Right lobe of liver (tissue), 6 donors: Measurements from ENCODE around the gene ZEB1. TPM values are rescaled to one million over a fixed set of nuclear protein-coding genes. Genes with fewer than 3 reads are reported as not detected.

Source experiments
- ATAC-seq, 4 donors: fragments of 200-7000 bp; cut with Tn5 transposase; one replicate each; pipeline ENCODE4 v1.9.1; 2020; ENCODE audit warnings: mild to moderate bottlenecking in 4 of 4, moderate library complexity in 4 of 4
- DNase-seq, 3 donors: peaks; one replicate each; pipeline ENCODE4 v3.0.0-alpha.2; 2020
- H3K27ac ChIP-seq, 3 donors: fragments of 200-600 bp; one replicate each; pipeline ENCODE4 v1.8.0; 2022
- H3K27me3 ChIP-seq, 2 donors: fragments of 200-600 bp; one replicate each; pipeline ENCODE4 v1.8.0; 2022
- H3K36me3 ChIP-seq, 4 donors: fragments of 200-600 bp; sonication (generic) in 1 of 4; one replicate each; pipeline versions ENCODE4 v1.5.1 to v1.8.0; 2017 to 2022; ENCODE audit warnings: control low read depth in 1 of 4
- H3K4me1 ChIP-seq, 4 donors: fragments of 200-600 bp; sonication (generic) in 1 of 4; one replicate each; pipeline versions ENCODE4 v1.5.1 to v1.8.0; 2017 to 2022; ENCODE audit warnings: control low read depth in 1 of 4
- H3K4me3 ChIP-seq, 3 donors: fragments of 200-600 bp; one replicate each; pipeline ENCODE4 v1.8.0; 2022
- H3K9me3 ChIP-seq, 4 donors: fragments of 200-600 bp; sonication (generic) in 1 of 4; one replicate each; pipeline versions ENCODE4 v1.5.1 to v1.8.0; 2017 to 2022; ENCODE audit warnings: control low read depth in 1 of 4
- CTCF ChIP-seq, 4 donors: fragments of 200-600 bp in 3 of 4; fragments of 450-650 bp in 1 of 4; IDR thresholded peaks; one replicate each; pipeline versions ENCODE4 v1.5.1 to v1.8.0; 2016 to 2022; ENCODE audit warnings: antibody characterized with exemption in 4 of 4, mild to moderate bottlenecking in 2 of 4
- POLR2A ChIP-seq: fragments of 450-650 bp; IDR thresholded peaks from one replicate; pipeline ENCODE4 v1.6.1; 2017; ENCODE audit warnings: antibody characterized with exemption, mild to moderate bottlenecking
- WGBS: methylation state at CpG from one replicate; pipeline ENCODE4 v1.1.6; 2018; ENCODE audit warnings: low coverage, low lambda C conversion rate; ENCODE audit not compliant: insufficient coverage; ENCODE audit errors: missing lambda C conversion rate; 5-methylcytosine and 5-hydroxymethylcytosine counted together
- intact Hi-C, 2 donors: fragments of 100-400 bp; cut with DNase I; formaldehyde crosslinking; loops; one replicate each; pipeline versions ENCODE4 v1.11.2 to v1.14.1; 2022
- total RNA-seq, 6 experiments: library from RNA; depleted of rRNA in 2 of 6; stranded (reverse); fragments of >200 nt in 2 of 6; fragmentation: NEBNext Ultra II Directional in 3 of 6; extraction: Animal tissue kit (Norgen Biotek cat#: 25700) in 3 of 6; gene quantifications; one replicate each; pipeline versions ENCODE4 v1.1.0 to v1.2.4, GENCODE V29; 2016 to 2023
- donor health status: DM: no; HTN: yes; CAD: no.
- donor health status: DM: no; HTN: no; CAD: no.
- donor health status: DM: no; HTN: no; CAD: no.
- donor health status: DM: no; HTN: yes; CAD: no.
- donor health status: DM: no; HTN: yes; CAD: no.

The ZEB1 gene
- total RNA-seq, 6 experiments from 2014 or later = 10.0 to 17.6 (median 13.6) TPM

- intact Hi-C loops = no loop called here
- H3K4me1 ChIP-seq = no peaks in the 10 kb centered on the region
- no peak overlapping the region for H3K4me3 ChIP-seq
- DNase-seq (no peak), ATAC-seq (no peak)
- no peak overlapping the region for H3K27ac ChIP-seq
- H3K36me3 ChIP-seq = peaks cover 0 to 8% (median 0%) of the 10 kb centered on the region in 4 donors
- no peaks in the 10 kb centered on the region for H3K27me3 ChIP-seq
- peaks cover 0 to 18% (median 4%) of the 10 kb centered on the region in 4 donors for H3K9me3 ChIP-seq
- no peak for TF ChIP-seq CTCF (IDR thresholded peaks at IDR 0.05)
- TF ChIP-seq POLR2A = no peak
These were observed 191.0 kb downstream of the ZEB1 start for GRCh38 chr10:31509989-31510388.

- H3K27me3 ChIP-seq = no peaks in the 10 kb centered on the region
- peaks cover 0 to 9% (median 0%) of the 10 kb centered on the region in 4 donors for H3K36me3 ChIP-seq
- H3K27ac ChIP-seq = no peak overlapping the region
- no peak overlapping the region for H3K4me3 ChIP-seq
- no peak for ATAC-seq
- no peaks in the 10 kb centered on the region for H3K4me1 ChIP-seq
- WGBS = 72% methylated on average over 2 of the region's 2 CpGs
- DNase-seq = no peak
- intact Hi-C loops = no loop called here
- no peak for TF ChIP-seq CTCF (IDR thresholded peaks at IDR 0.05)
- TF ChIP-seq POLR2A = no peak
- no peaks in the 10 kb centered on the region for H3K9me3 ChIP-seq
These were observed 196.1 kb downstream of the ZEB1 start for GRCh38 chr10:31515116-31515515.

GRCh38 chr10:31515819-31516402 is 196.9 kb downstream of the ZEB1 start:
- Histone ChIP-seq H3K4me1 (no peaks in the 10 kb centered on the region), H3K27ac (no peak overlapping the region), H3K9me3 (no peaks in the 10 kb centered on the region), H3K36me3 (peaks cover 0 to 16% (median 0%) of the 10 kb centered on the region in 4 donors), H3K4me3 (no peak overlapping the region), H3K27me3 (no peaks in the 10 kb centered on the region)
- ATAC-seq = no peak
- intact Hi-C loops = no loop called here
- TF ChIP-seq CTCF (IDR thresholded peaks at IDR 0.05) (no peak), POLR2A (no peak)
- no peak for DNase-seq

GRCh38 chr10:31520986-31521831 is 202.2 kb downstream of the ZEB1 start:
- no peak for TF ChIP-seq CTCF (IDR thresholded peaks at IDR 0.05)
- TF ChIP-seq POLR2A = no peak
- intact Hi-C loops = no loop called here
- H3K4me1 ChIP-seq = no peaks in the 10 kb centered on the region

More at GRCh38 chr10:31520986-31521831, 202.2 kb downstream of the ZEB1 start:
- Histone ChIP-seq H3K4me3 (no peak overlapping the region), H3K9me3 (no peaks in the 10 kb centered on the region), H3K27me3 (no peaks in the 10 kb centered on the region), H3K36me3 (peaks cover 0 to 27% (median 6%) of the 10 kb centered on the region in 4 donors), H3K27ac (no peak overlapping the region)
- ATAC-seq = no peak
- no peak for DNase-seq
- 67% methylated on average over 1 of the region's 4 CpGs for WGBS
